ENCODE measurements around the gene HSPA12B. TPM values are rescaled to one million over a fixed set of nuclear protein-coding genes. Genes with fewer than 3 reads are reported as not detected.

The HSPA12B gene
- total and polyA plus RNA-seq, 9 of the 15 experiments (the other 6 are each of a cell fraction or from before 2014, with no cell fraction given) = 0.03 to 0.07 TPM; not detected in 7

DNA sequence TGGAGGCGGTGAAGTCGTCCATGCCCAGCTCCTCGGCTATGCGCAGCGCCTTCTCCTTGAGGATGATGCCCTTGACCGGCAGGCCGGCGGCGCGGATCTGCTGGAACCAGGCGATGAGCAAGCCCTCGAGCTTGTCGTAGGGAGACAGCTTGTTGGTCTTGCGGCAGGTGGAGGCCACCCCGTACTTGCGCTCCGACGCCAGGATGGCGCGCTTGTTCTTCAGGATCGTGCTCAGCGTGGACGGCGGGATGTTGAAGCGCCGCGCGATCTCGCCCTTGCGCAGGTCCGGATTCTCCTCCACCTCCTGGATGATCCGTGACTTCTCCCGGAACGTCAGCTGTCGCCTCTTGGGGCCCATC lies 53.6 kb downstream of the HSPA12B start (continued):
- TF ChIP-seq SMAD3 (CRISPR knock-in tag; conservative IDR thresholded peaks at IDR 0.05) (no peak), ILK (tag; IDR thresholded peaks at IDR 0.05; ENCODE audit: borderline replicate concordance, low read depth) (no peak), TAF7 (tag; IDR thresholded peaks at IDR 0.05) (no peak), ZNF253 (CRISPR knock-in tag; conservative IDR thresholded peaks at IDR 0.05) (no peak), DNMT1 (IDR thresholded peaks at IDR 0.05) (no peak), DIDO1 (tag; IDR thresholded peaks at IDR 0.05; ENCODE audit: low read depth) (no peak), CHD4 (IDR thresholded peaks at IDR 0.05; ENCODE audit: insufficient read depth, insufficient replicate concordance, low read depth, low read length, poor library complexity, severe bottlenecking) (no peak), ZNF77 (CRISPR knock-in tag; IDR thresholded peaks at IDR 0.05) (no peak), DACH1 (IDR thresholded peaks at IDR 0.05; ENCODE audit: partially characterized antibody) (no peak), JUNB (CRISPR knock-in tag; conservative IDR thresholded peaks at IDR 0.05) (no peak), FOXK2 (conservative IDR thresholded peaks at IDR 0.05 in 1 of 2, IDR thresholded peaks at IDR 0.05 in 1 of 2; ENCODE audit: low read depth in 2 of 2) (no peak), XRCC4 (IDR thresholded peaks at IDR 0.05; ENCODE audit: extremely low read depth, insufficient read depth, insufficient read length) (no peak), KAT8 (IDR thresholded peaks at IDR 0.05; ENCODE audit: low read depth) (no peak), TBP (optimal IDR thresholded peaks at IDR 0.05; ENCODE audit: low read depth, low read length) (no peak), NCOA4 (IDR thresholded peaks at IDR 0.05; ENCODE audit: partially characterized antibody) (no peak), ERF (CRISPR knock-in tag; IDR thresholded peaks at IDR 0.05) (no peak), SNIP1 (IDR thresholded peaks at IDR 0.05; ENCODE audit: low read depth) (no peak), TRIM24 (IDR thresholded peaks at IDR 0.05) (no peak)
- TF ChIP-seq, protein P1, sequence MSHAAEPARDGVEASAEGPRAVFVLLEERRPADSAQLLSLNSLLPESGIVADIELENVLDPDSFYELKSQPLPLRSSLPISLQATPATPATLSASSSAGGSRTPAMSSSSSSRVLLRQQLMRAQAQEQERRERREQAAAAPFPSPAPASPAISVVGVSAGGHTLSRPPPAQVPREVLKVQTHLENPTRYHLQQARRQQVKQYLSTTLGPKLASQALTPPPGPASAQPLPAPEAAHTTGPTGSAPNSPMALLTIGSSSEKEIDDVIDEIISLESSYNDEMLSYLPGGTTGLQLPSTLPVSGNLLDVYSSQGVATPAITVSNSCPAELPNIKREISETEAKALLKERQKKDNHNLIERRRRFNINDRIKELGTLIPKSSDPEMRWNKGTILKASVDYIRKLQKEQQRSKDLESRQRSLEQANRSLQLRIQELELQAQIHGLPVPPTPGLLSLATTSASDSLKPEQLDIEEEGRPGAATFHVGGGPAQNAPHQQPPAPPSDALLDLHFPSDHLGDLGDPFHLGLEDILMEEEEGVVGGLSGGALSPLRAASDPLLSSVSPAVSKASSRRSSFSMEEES (CRISPR knock-in tag; IDR thresholded peaks at IDR 0.05) = no peak
- TF ChIP-seq, protein P2, sequence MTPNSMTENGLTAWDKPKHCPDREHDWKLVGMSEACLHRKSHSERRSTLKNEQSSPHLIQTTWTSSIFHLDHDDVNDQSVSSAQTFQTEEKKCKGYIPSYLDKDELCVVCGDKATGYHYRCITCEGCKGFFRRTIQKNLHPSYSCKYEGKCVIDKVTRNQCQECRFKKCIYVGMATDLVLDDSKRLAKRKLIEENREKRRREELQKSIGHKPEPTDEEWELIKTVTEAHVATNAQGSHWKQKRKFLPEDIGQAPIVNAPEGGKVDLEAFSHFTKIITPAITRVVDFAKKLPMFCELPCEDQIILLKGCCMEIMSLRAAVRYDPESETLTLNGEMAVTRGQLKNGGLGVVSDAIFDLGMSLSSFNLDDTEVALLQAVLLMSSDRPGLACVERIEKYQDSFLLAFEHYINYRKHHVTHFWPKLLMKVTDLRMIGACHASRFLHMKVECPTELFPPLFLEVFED (CRISPR knock-in tag; conservative IDR thresholded peaks at IDR 0.05) = no peak
- TF ChIP-seq, protein P3, sequence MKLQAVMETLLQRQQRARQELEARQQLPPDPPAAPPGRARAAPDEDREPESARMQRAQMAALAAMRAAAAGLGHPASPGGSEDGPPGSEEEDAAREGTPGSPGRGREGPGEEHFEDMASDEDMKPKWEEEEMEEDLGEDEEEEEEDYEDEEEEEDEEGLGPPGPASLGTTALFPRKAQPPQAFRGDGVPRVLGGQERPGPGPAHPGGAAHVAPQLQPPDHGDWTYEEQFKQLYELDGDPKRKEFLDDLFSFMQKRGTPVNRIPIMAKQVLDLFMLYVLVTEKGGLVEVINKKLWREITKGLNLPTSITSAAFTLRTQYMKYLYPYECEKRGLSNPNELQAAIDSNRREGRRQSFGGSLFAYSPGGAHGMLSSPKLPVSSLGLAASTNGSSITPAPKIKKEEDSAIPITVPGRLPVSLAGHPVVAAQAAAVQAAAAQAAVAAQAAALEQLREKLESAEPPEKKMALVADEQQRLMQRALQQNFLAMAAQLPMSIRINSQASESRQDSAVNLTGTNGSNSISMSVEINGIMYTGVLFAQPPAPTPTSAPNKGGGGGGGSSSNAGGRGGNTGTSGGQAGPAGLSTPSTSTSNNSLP (IDR thresholded peaks at IDR 0.05; ENCODE audit: borderline replicate concordance, low read depth, low read length) = no peak
- TF ChIP-seq, protein P4, sequence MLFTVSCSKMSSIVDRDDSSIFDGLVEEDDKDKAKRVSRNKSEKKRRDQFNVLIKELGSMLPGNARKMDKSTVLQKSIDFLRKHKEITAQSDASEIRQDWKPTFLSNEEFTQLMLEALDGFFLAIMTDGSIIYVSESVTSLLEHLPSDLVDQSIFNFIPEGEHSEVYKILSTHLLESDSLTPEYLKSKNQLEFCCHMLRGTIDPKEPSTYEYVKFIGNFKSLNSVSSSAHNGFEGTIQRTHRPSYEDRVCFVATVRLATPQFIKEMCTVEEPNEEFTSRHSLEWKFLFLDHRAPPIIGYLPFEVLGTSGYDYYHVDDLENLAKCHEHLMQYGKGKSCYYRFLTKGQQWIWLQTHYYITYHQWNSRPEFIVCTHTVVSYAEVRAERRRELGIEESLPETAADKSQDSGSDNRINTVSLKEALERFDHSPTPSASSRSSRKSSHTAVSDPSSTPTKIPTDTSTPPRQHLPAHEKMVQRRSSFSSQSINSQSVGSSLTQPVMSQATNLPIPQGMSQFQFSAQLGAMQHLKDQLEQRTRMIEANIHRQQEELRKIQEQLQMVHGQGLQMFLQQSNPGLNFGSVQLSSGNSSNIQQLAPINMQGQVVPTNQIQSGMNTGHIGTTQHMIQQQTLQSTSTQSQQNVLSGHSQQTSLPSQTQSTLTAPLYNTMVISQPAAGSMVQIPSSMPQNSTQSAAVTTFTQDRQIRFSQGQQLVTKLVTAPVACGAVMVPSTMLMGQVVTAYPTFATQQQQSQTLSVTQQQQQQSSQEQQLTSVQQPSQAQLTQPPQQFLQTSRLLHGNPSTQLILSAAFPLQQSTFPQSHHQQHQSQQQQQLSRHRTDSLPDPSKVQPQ (CRISPR knock-in tag; IDR thresholded peaks at IDR 0.05; ENCODE audit: borderline replicate concordance) = no peak

Data from K562 (cell line).